NCI-H69 (cell line): ENCODE data around the gene MBD6.

Experiments used
- DNase-seq: peaks from one replicate; lab custom pipeline; 2025; lab: John Stamatoyannopoulos, UW

MBD6 gene

GRCh38 chr12:57576613-57577160 is 54.1 kb downstream of the MBD6 start:
- no peak for DNase-seq

- no peak for DNase-seq
Measured at GRCh38 chr12:57577981-57578758, 55.5 kb downstream of the MBD6 start.

GRCh38 chr12:57579011-57579410 is 56.4 kb downstream of the MBD6 start:
- no peak for DNase-seq
